Endothelial cell of umbilical vein (primary cell): ENCODE results near the gene VPS25. TPM values are rescaled to one million over a fixed set of nuclear protein-coding genes. Genes with fewer than 3 reads are reported as not detected.

Experiments used
- BruUV-seq: library from RNA; stranded (reverse); fragments of 400-500 nt; replicated peaks from 2 replicates; lab custom pipeline; 2021; lab: Mats Ljungman, UMichigan
- CTCF ChIA-PET: fragments of 300-600, 350-600 bp; sonication (Branson Sonifier 250); formaldehyde crosslinking; loops from one replicate; lab custom pipeline; 2021; ENCODE audit warnings: antibody characterized with exemption, inconsistent platforms; lab: Charles Lee
- POLR2A ChIA-PET: fragments of 300-600, 350-600 bp; sonication (Branson Sonifier 250); formaldehyde crosslinking; loops from one replicate; lab custom pipeline; 2021; ENCODE audit warnings: antibody characterized with exemption, inconsistent platforms; lab: Charles Lee
- DNase-seq: peaks from one replicate; pipeline ENCODE4 v3.0.0-alpha.2; 2011; ENCODE audit warnings: low read depth, low spot score
- FAIRE-seq: peaks from 2 replicates; lab custom pipeline; 2011; peaks lifted over from hg19 to GRCh38; lab: Jason Lieb, UNC
- H2AFZ ChIP-seq: 2 replicates; pipeline ENCODE4 v1.6.0; 2012; ENCODE audit warnings: low read depth, low read length, control low read depth, inconsistent platforms
- H3K27ac ChIP-seq: 2 replicates; pipeline ENCODE4 v1.5.1; 2011; ENCODE audit warnings: low read depth, mild to moderate bottlenecking, control low read depth, low read length, moderate library complexity; ENCODE audit not compliant: insufficient read depth
- H3K27me3 ChIP-seq, 2 experiments: 2 replicates each; pipeline versions ENCODE4 v1.6.0 to v1.6.1; 2011; ENCODE audit warnings: low read length in 2 of 2, mixed read lengths in 1 of 2; ENCODE audit not compliant: control insufficient read depth in 2 of 2, insufficient read depth in 2 of 2
- H3K36me3 ChIP-seq, 2 experiments: 2 replicates in 1 of 2; 3 replicates in 1 of 2; pipeline ENCODE4 v1.5.1; 2011; ENCODE audit warnings: low read length in 2 of 2, mild to moderate bottlenecking in 1 of 2, moderate library complexity in 1 of 2; ENCODE audit not compliant: control insufficient read depth in 2 of 2, insufficient read depth in 2 of 2; ENCODE audit errors: extremely low read depth in 1 of 2
- H3K4me1 ChIP-seq: 3 replicates; pipeline ENCODE4 v1.5.1; 2011; ENCODE audit warnings: mild to moderate bottlenecking, low read length; ENCODE audit not compliant: control insufficient read depth, insufficient read depth; ENCODE audit errors: extremely low read depth
- H3K4me2 ChIP-seq: 2 replicates; pipeline ENCODE4 v1.6.1; 2011; ENCODE audit warnings: low read length, control low read depth, mixed read lengths; ENCODE audit not compliant: insufficient read depth
- H3K4me3 ChIP-seq, 3 experiments: fragments of 200-600 bp in 1 of 3; sonication (generic), shearing (Covaris generic) in 1 of 3; replicated peaks in 1 of 3; 2 replicates each; pipeline ENCODE4 v1.5.1; 2011 to 2016; ENCODE audit warnings: control low read depth in 3 of 3, low read length in 3 of 3, mild to moderate bottlenecking in 2 of 3, inconsistent platforms in 1 of 3, low read depth in 1 of 3, moderate library complexity in 1 of 3; ENCODE audit not compliant: insufficient read depth in 1 of 3
- H3K79me2 ChIP-seq: 2 replicates; pipeline ENCODE4 v1.6.0; 2012; ENCODE audit warnings: low read length, inconsistent platforms; ENCODE audit not compliant: control insufficient read depth, insufficient read depth
- H3K9ac ChIP-seq: replicated peaks from 2 replicates; pipeline ENCODE3; 2011; ENCODE audit warnings: low read length, control low read depth; ENCODE audit not compliant: insufficient read depth; ENCODE audit errors: extremely low read depth
- H3K9me1 ChIP-seq: replicated peaks from 3 replicates; pipeline ENCODE4 v1.6.0; 2011; ENCODE audit warnings: mild to moderate bottlenecking, low read length; ENCODE audit not compliant: control insufficient read depth, insufficient read depth; ENCODE audit errors: extremely low read depth
- H3K9me3 ChIP-seq: replicated peaks from 2 replicates; pipeline ENCODE4 v1.5.1; 2012; ENCODE audit warnings: low read length, inconsistent platforms; ENCODE audit not compliant: control insufficient read depth, insufficient read depth
- H4K20me1 ChIP-seq: replicated peaks from 2 replicates; pipeline ENCODE3; 2011; ENCODE audit warnings: mild to moderate bottlenecking, low read length; ENCODE audit not compliant: control insufficient read depth, insufficient read depth; ENCODE audit errors: extremely low read depth
- EZH2 ChIP-seq: IDR thresholded peaks from 2 replicates; pipeline ENCODE4 v1.6.1; 2012; ENCODE audit warnings: borderline replicate concordance, low read depth, mild to moderate bottlenecking, moderate library complexity, low read length, inconsistent platforms; ENCODE audit not compliant: severe bottlenecking
- GATA2 ChIP-seq: IDR thresholded peaks from 2 replicates; pipeline ENCODE4 v1.7.0; 2011; ENCODE audit warnings: low read depth, mild to moderate bottlenecking, moderate library complexity, mixed read lengths, low read length; ENCODE audit not compliant: insufficient read length, insufficient read depth
- dilution Hi-C: fragments of 300-500 bp; cut with MboI; formaldehyde crosslinking; loops from one replicate; pipeline ENCODE4 v1.15.0; 2019; ENCODE audit warnings: low sequenced_read_pairs; ENCODE audit not compliant: extremely low pct_ligation_motif_present
- intact Hi-C: fragments of 100-400 bp; cut with micrococcal nuclease; formaldehyde crosslinking; loops from one replicate; pipeline ENCODE4 v1.10.0; 2022
- polyA plus RNA-seq, 4 experiments: library from polyadenylated mRNA; depleted of rRNA in 3 of 4; stranded (reverse) in 3 of 4; unstranded in 1 of 4; fragments of >200 nt; gene quantifications; 2 replicates each; pipeline versions ENCODE4 v1.2.1 to v1.2.3, GENCODE V29; 2011 to 2012; ENCODE audit warnings: missing spikeins in 1 of 4
- total RNA-seq: library from RNA; stranded (reverse); gene quantifications from 2 replicates; pipeline ENCODE4 v1.2.3, GENCODE V29; 2021
- TF ChIP-seq, protein P1 (sequence below), 2 donors: IDR thresholded peaks; 1 replicate in 1 of 2; 2 replicates in 1 of 2; pipeline ENCODE4 v1.5.1; 2011; ENCODE audit warnings: low read length in 2 of 2, mild to moderate bottlenecking in 2 of 2, moderate library complexity in 2 of 2, control low read depth in 1 of 2, inconsistent platforms in 1 of 2, low read depth in 1 of 2; ENCODE audit not compliant: insufficient read depth in 1 of 2; ENCODE audit errors: extremely low read depth in 1 of 2

Gene VPS25
- total and polyA plus RNA-seq, 2 donors (not counting 3 experiments of a cell fraction or from before 2014, with no cell fraction given) = 45.0 to 86.8 TPM

DNA sequence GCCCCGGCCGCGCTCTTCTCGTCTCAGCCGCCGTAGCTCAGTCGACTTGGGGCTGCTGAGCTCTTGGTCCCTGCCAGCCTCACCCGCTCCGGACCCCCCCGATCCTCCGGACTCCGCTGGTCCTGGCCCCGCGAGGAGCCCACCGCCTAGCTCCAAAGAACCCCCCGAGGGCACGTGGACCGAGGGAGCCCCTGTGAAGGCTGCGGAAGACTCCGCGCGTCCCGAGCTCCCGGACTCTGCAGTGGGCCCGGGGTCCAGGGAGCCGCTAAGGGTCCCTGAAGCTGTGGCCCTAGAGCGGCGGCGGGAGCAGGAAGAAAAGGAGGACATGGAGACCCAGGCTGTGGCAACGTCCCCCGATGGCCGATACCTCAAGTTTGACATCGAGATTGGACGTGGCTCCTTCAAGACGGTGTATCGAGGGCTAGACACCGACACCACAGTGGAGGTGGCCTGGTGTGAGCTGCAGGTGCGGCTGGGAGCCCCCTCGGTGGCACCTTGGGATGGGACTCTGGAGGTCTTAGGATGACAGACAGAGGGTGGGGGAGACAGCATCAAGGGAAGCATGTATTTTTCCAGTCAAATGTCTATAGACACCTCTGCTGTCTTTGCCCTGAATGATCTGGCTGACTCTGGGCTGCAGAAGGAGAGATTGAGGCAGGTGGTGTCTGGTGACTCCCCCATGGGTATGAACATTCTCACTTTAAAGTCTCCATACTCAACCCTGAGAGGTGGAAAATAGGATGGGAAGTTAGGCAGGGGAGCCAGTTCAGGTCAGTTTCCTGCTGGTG is 7.8 kb downstream of the VPS25 start:
- no peak overlapping the region for H3K27ac ChIP-seq
- POLR2A ChIA-PET = interaction anchor here (0.5 to 0.9 kb wide), 3 partner anchors 15 to 50 kb away, joined by 3 to 4 read pairs (median 3); partner anchors contain the start of gene RAMP2
- DNase-seq (no peak), FAIRE-seq (peak; percentile 12)
- BruUV-seq = no TSS peak
- H3K36me3 ChIP-seq = peaks cover 0 to 8% of the 10 kb centered on the region in 2 experiments
- H4K20me1 ChIP-seq = no peaks in the 10 kb centered on the region
- H3K9me3 ChIP-seq = no peaks in the 10 kb centered on the region
- intact Hi-C loops = loop anchor here (5.0 kb wide), 1 partner anchor 104 kb away; the partner anchor contains the start of gene PLEKHH3
- H3K27me3 ChIP-seq = peaks cover 14 to 15% of the 10 kb centered on the region in 2 experiments
- no peaks in the 10 kb centered on the region for H3K79me2 ChIP-seq
- H3K4me1 ChIP-seq = peaks cover 35% of the 10 kb centered on the region
- H2AFZ ChIP-seq = peak overlapping the region; percentile 53
- CTCF ChIA-PET = interaction anchor here (0.7 to 4.7 kb wide), 7 partner anchors 8 to 59 kb away, joined by 3 to 44 read pairs (median 4); partner anchors contain the start of genes BECN1 and VPS25
- dilution Hi-C loops = no loop called here
- no peaks in the 10 kb centered on the region for H3K9me1 ChIP-seq
- H3K4me3 ChIP-seq = peak overlapping the region in 2 of 3 experiments; percentile 16 to 48
- H3K9ac ChIP-seq = no peak overlapping the region
- peak overlapping the region; percentile 54 for H3K4me2 ChIP-seq
- TF ChIP-seq GATA2 (no peak), EZH2 (peak; percentile 47)

DNA sequence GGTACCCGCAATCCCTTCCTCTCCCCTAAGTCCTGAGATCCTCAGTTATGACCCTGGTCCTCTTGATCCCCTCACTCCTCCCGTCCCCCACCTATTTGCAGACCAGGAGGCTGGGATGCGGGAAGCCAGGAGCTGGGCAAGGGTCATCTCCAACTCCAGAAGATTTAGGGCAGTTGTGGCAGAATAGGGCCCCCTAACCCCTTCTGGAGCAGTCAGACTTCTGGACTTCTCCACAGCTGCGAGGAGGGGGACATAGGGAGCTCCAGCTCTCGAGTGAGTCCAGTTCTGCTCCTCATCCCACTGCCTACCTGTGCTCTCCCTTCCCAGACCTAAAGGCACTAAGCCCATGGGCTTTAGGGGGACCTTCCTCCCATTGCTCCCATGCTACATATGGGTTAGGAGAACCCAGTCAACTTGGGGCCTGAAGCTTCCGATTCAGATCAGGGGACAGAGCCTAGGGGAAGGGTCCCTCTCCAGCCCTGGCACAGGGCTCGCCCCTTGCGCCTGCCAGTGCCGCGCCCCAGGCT is 8.5 kb downstream of the VPS25 start:
- FAIRE-seq = no peak
- TF ChIP-seq EZH2 = peak; percentile 11
- TF ChIP-seq, protein P1, sequence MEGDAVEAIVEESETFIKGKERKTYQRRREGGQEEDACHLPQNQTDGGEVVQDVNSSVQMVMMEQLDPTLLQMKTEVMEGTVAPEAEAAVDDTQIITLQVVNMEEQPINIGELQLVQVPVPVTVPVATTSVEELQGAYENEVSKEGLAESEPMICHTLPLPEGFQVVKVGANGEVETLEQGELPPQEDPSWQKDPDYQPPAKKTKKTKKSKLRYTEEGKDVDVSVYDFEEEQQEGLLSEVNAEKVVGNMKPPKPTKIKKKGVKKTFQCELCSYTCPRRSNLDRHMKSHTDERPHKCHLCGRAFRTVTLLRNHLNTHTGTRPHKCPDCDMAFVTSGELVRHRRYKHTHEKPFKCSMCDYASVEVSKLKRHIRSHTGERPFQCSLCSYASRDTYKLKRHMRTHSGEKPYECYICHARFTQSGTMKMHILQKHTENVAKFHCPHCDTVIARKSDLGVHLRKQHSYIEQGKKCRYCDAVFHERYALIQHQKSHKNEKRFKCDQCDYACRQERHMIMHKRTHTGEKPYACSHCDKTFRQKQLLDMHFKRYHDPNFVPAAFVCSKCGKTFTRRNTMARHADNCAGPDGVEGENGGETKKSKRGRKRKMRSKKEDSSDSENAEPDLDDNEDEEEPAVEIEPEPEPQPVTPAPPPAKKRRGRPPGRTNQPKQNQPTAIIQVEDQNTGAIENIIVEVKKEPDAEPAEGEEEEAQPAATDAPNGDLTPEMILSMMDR (IDR thresholded peaks at IDR 0.05; ENCODE audit: extremely low read depth in 1 of 2, insufficient read depth in 1 of 2, low read depth in 1 of 2, low read length in 2 of 2) = no peak
- H3K9ac ChIP-seq = no peak overlapping the region
- no peak overlapping the region for H3K27ac ChIP-seq
- DNase-seq = no peak
- H3K4me2 ChIP-seq = no peak overlapping the region
- CTCF ChIA-PET = interaction anchor here (2.5 to 4.7 kb wide), 3 partner anchors 8 to 43 kb away, joined by 10 to 44 read pairs (median 15); partner anchors contain the start of genes BECN1 and VPS25
- peaks cover 16% of the 10 kb centered on the region in 2 experiments for H3K27me3 ChIP-seq
- H3K4me1 ChIP-seq = peaks cover 35% of the 10 kb centered on the region
- H3K9me3 ChIP-seq = no peaks in the 10 kb centered on the region
- no peak overlapping the region for H2AFZ ChIP-seq
- H3K36me3 ChIP-seq = peaks cover 0 to 8% of the 10 kb centered on the region in 2 experiments
- no TSS peak for BruUV-seq
- no peaks in the 10 kb centered on the region for H3K9me1 ChIP-seq
- dilution Hi-C loops = no loop called here
- no peaks in the 10 kb centered on the region for H3K79me2 ChIP-seq
- H3K4me3 ChIP-seq = peak overlapping the region in 1 of 3 experiments; percentile 16
- no peaks in the 10 kb centered on the region for H4K20me1 ChIP-seq
- POLR2A ChIA-PET = interaction anchor here (0.6 to 0.9 kb wide), 2 partner anchors 11 to 15 kb away, joined by 4 read pairs; no protein-coding TSS in a partner anchor
- intact Hi-C loops = loop anchor here (5.0 kb wide), 1 partner anchor 104 kb away; the partner anchor contains the start of gene PLEKHH3
